AG04450 (cell line): ENCODE results near the gene NFIX. TPM values are rescaled to one million over a fixed set of nuclear protein-coding genes. Genes with fewer than 3 reads are reported as not detected.

Experiments used
- CTCF ChIA-PET: fragments of 300-600, 350-600 bp; formaldehyde crosslinking; extraction: SDS; loops from one replicate; lab custom pipeline; 2022; ENCODE audit warnings: antibody characterized with exemption, inconsistent platforms; lab: Charles Lee
- POLR2A ChIA-PET: fragments of 350-600 bp; formaldehyde crosslinking; extraction: SDS; loops from one replicate; lab custom pipeline; 2021; ENCODE audit warnings: antibody characterized with exemption, inconsistent platforms; lab: Yijun Ruan, JAX
- DNase-seq: peaks from one replicate; pipeline ENCODE4 v3.0.0-alpha.2; 2011; ENCODE audit warnings: low read depth, low spot score
- H3K27ac ChIP-seq: one replicate; pipeline ENCODE4 v1.5.1; 2012; ENCODE audit warnings: low read depth, low read length, control low read depth
- H3K27me3 ChIP-seq: one replicate; pipeline ENCODE4 v1.6.0; 2012; ENCODE audit warnings: low read length; ENCODE audit not compliant: control insufficient read depth, insufficient read depth
- H3K4me3 ChIP-seq: 2 replicates; pipeline ENCODE4 v1.5.1; 2011; ENCODE audit warnings: mild to moderate bottlenecking, low read depth, low read length, control low read depth
- H3K9me3 ChIP-seq: 2 replicates; pipeline ENCODE4 v1.5.1; 2012; ENCODE audit warnings: low read length; ENCODE audit not compliant: control insufficient read depth, insufficient read depth
- polyA plus RNA-seq: library from polyadenylated mRNA; depleted of rRNA; stranded (reverse); fragments of >200 nt; gene quantifications from 2 replicates; pipeline ENCODE4 v1.2.3, GENCODE V29; 2011
- TF ChIP-seq, protein P1 (sequence below): IDR thresholded peaks from 2 replicates; pipeline ENCODE4 v1.5.1; 2011; ENCODE audit warnings: low read depth, low read length, control low read depth, inconsistent platforms

NFIX gene
- polyA plus RNA-seq, 1 experiment: 15.1 TPM

DNA sequence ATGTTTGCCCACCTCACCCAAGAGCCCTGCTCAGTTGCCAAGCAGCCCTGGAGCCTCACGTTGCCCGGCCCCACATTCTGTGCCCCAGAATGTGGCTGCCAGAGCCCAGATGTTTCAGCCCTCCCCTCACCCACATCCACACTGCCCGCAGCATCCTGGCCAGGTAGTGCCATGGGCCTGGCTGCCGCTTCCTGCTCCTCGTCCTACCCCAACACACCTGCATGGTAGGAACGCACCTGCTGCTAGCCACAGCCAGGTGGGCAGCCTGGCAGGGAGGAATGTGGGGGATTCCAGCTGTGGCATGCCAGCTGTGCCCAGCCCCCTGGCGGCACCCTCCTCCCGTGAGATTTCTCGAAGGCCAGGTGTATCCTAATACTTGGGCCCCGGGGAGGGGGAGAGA, 7.5 kb upstream of the NFIX start:
- peaks cover 8% of the 10 kb centered on the region; the same call in 1 of the 2 replicates for H3K9me3 ChIP-seq
- POLR2A ChIA-PET: no interaction called here
- CTCF ChIA-PET: no interaction called here
- no peaks in the 10 kb centered on the region for H3K27me3 ChIP-seq
- DNase-seq: no peak
- TF ChIP-seq, protein P1, sequence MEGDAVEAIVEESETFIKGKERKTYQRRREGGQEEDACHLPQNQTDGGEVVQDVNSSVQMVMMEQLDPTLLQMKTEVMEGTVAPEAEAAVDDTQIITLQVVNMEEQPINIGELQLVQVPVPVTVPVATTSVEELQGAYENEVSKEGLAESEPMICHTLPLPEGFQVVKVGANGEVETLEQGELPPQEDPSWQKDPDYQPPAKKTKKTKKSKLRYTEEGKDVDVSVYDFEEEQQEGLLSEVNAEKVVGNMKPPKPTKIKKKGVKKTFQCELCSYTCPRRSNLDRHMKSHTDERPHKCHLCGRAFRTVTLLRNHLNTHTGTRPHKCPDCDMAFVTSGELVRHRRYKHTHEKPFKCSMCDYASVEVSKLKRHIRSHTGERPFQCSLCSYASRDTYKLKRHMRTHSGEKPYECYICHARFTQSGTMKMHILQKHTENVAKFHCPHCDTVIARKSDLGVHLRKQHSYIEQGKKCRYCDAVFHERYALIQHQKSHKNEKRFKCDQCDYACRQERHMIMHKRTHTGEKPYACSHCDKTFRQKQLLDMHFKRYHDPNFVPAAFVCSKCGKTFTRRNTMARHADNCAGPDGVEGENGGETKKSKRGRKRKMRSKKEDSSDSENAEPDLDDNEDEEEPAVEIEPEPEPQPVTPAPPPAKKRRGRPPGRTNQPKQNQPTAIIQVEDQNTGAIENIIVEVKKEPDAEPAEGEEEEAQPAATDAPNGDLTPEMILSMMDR: no peak
- H3K27ac ChIP-seq: no peak overlapping the region
- H3K4me3 ChIP-seq: no peak overlapping the region

DNA sequence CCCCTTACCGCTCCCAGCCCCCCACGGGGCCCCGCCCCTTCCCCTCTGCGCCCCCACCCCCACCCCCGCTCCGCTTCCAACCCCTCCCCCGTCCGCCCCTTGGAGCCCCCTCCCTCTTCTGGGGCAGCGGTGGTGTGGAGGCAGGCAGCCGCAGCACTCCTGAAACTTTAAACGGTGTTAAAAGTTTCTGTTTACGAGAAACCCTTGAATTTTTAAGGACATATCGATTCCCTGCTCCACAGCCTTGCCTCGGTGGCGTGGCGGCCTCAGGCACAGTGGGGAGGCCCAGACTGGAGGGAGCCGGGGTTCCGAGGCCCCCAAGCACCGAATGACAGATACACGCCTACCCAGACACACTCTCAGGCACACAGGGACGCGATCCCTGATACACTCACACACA, 4.8 kb upstream of the NFIX start:
- ChIA-PET CTCF (no interaction called here), POLR2A (no interaction called here)
- Histone ChIP-seq H3K27ac (no peak overlapping the region), H3K9me3 (peaks cover 8% of the 10 kb centered on the region; the same call in 1 of the 2 replicates), H3K27me3 (no peaks in the 10 kb centered on the region), H3K4me3 (no peak overlapping the region)
- TF ChIP-seq, protein P1: no peak
- DNase-seq: no peak

DNA sequence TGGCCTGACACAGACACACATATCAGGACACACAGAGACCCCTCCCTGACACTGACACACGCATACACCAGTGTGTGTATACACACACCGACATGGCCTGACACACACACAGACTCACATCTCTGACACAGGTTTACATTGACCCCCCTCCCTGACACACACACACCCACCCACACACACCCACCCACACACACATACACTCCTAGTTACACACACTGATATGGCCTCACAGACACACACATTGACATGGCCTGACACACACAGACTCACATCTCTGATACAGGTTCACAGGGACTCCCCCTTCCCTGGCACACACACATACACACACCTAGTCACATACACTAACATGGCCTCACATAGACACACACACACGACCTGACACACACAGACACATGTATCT, 4.4 kb upstream of the NFIX start:
- DNase-seq: no peak
- ChIA-PET POLR2A (no interaction called here), CTCF (no interaction called here)
- Histone ChIP-seq H3K27me3 (no peaks in the 10 kb centered on the region), H3K4me3 (no peak overlapping the region), H3K27ac (no peak overlapping the region), H3K9me3 (peaks cover 8% of the 10 kb centered on the region; the same call in 1 of the 2 replicates)
- TF ChIP-seq, protein P1: no peak

DNA sequence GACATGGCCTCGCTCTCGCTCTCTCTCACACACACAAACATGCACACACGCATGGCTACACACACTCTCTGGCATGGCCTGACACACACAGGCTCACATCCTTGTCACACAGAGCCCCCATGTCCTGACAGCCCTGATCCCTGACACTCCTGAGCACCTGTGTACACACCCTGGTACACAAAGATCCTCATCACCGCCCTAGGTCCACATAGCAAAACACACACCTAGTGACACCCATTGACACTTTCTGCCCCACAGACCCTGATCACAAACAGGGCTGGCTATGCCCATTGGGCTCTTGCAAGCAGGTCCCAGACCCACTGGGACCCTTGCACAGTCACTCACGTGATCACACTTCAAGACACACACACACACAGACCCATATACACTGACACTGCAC, 4.0 kb upstream of the NFIX start:
- TF ChIP-seq, protein P1: no peak

DNA sequence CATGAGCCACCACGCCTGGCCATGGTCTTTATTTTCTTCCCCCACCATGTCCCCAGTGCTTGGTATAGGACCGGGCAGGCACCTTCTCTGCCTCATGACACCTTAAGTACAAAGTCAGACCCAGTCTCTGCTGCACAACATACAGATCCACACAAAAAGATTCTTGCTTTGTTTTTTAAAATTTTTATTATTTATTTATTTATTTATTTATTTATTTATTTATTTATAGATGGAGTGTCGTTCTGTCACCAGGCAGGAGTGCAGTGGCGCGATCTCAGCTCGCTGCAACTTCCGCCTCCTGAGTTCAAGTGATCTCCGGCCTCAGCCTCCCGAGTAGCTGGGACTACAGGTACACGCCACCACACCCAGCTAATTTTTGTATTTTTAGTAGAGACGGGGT, 2.5 kb upstream of the NFIX start:
- Histone ChIP-seq H3K27me3 (no peaks in the 10 kb centered on the region), H3K4me3 (no peak overlapping the region), H3K27ac (no peak overlapping the region), H3K9me3 (peaks cover 8% of the 10 kb centered on the region; the same call in 1 of the 2 replicates)
- TF ChIP-seq, protein P1: no peak
- ChIA-PET POLR2A (no interaction called here), CTCF (interaction anchor here (1.9 kb wide), 1 partner anchor 69 kb away, joined by 6 read pairs; no protein-coding TSS in a partner anchor)
- no peak for DNase-seq

More for the DNA sequence above, 4.0 kb upstream of the NFIX start:
- CTCF ChIA-PET: no interaction called here
- peaks cover 8% of the 10 kb centered on the region; the same call in 1 of the 2 replicates for H3K9me3 ChIP-seq
- no peaks in the 10 kb centered on the region for H3K27me3 ChIP-seq
- POLR2A ChIA-PET: interaction anchor here (0.6 kb wide), 1 partner anchor 32 kb away, joined by 3 read pairs; no protein-coding TSS in a partner anchor
- H3K27ac ChIP-seq: no peak overlapping the region
- DNase-seq: no peak
- no peak overlapping the region for H3K4me3 ChIP-seq
